OCI-LY7 (cell line): ENCODE results near the gene PYCARD. TPM values are rescaled to one million over a fixed set of nuclear protein-coding genes. Genes with fewer than 3 reads are reported as not detected.
"Not testable (repeated sequence)": the region's sequence is repeated elsewhere in the genome, so short reads cannot be mapped to it uniquely, and the experiment has no call there.

Source experiments
- BruUV-seq: library from RNA; stranded (reverse); fragments of 400-500 nt; replicated peaks from 2 replicates; lab custom pipeline; 2021; lab: Mats Ljungman, UMichigan
- CTCF ChIA-PET: fragments of 300-600 bp; sonication (Branson Sonifier 250); formaldehyde crosslinking; loops from one replicate; lab custom pipeline; 2022; ENCODE audit warnings: antibody characterized with exemption; ENCODE audit not compliant: unreplicated experiment; lab: Charles Lee
- POLR2A ChIA-PET: fragments of 300-600 bp; sonication (Branson Sonifier 250); formaldehyde crosslinking; loops from one replicate; lab custom pipeline; 2022; ENCODE audit warnings: antibody characterized with exemption; lab: Charles Lee
- DNase-seq: peaks from one replicate; pipeline ENCODE4 v3.0.0-alpha.2; 2015; ENCODE audit warnings: low spot score
- H2AFZ ChIP-seq: fragments of 200-600 bp; sonication (generic), shearing (Covaris generic); 2 replicates; pipeline ENCODE4 v1.6.1; 2014; ENCODE audit warnings: mild to moderate bottlenecking, antibody characterized with exemption, low read length, moderate library complexity
- H3K27ac ChIP-seq: fragments of 200-600 bp; sonication (generic); 2 replicates; pipeline ENCODE4 v1.5.1; 2014; ENCODE audit warnings: mixed run types, low read depth, mild to moderate bottlenecking, moderate library complexity, low read length, inconsistent platforms; ENCODE audit not compliant: poor library complexity, severe bottlenecking
- H3K36me3 ChIP-seq: fragments of 200-600 bp; sonication (generic); 2 replicates; pipeline ENCODE4 v1.6.1; 2014; ENCODE audit warnings: mild to moderate bottlenecking, antibody characterized with exemption, low read length, moderate library complexity, mixed read lengths; ENCODE audit not compliant: insufficient read depth
- H3K4me1 ChIP-seq: fragments of 200-600 bp; sonication (generic); 2 replicates; pipeline ENCODE4 v1.5.1; 2014; ENCODE audit warnings: mild to moderate bottlenecking, low read length; ENCODE audit not compliant: insufficient read depth, poor library complexity, severe bottlenecking
- H3K4me2 ChIP-seq: fragments of 200-600 bp; sonication (generic); 2 replicates; pipeline ENCODE4 v1.6.1; 2014; ENCODE audit warnings: mild to moderate bottlenecking, low read length
- H3K4me3 ChIP-seq: fragments of 200-600 bp; sonication (generic); 2 replicates; pipeline ENCODE4 v1.5.1; 2014; ENCODE audit warnings: mild to moderate bottlenecking, low read depth, low read length; ENCODE audit not compliant: poor library complexity, severe bottlenecking
- H3K79me2 ChIP-seq: fragments of 200-600 bp; sonication (generic); 2 replicates; pipeline ENCODE4 v1.6.1; 2016; ENCODE audit warnings: low read depth, mild to moderate bottlenecking, low read length, moderate library complexity, mixed read lengths; ENCODE audit not compliant: insufficient read depth
- H3K9me2 ChIP-seq: fragments of 200-600 bp; sonication (generic); 2 replicates; pipeline ENCODE4 v1.6.1; 2016; ENCODE audit warnings: mild to moderate bottlenecking, low read length, mixed read lengths; ENCODE audit not compliant: insufficient read depth
- H3K9me3 ChIP-seq: fragments of 200-600 bp; sonication (generic); 2 replicates; pipeline ENCODE4 v1.6.1; 2014; ENCODE audit warnings: mild to moderate bottlenecking, mixed run types, low read length, mixed read lengths
- H4K20me1 ChIP-seq: fragments of 200-600 bp; sonication (generic); 2 replicates; pipeline ENCODE4 v1.6.1; 2014; ENCODE audit warnings: mild to moderate bottlenecking, antibody characterized with exemption, low read length, moderate library complexity, mixed read lengths; ENCODE audit not compliant: insufficient read depth
- CTCF ChIP-seq: fragments of 200-600 bp; sonication (generic); conservative IDR thresholded peaks from 2 replicates; pipeline ENCODE4 v1.5.1; 2014; ENCODE audit warnings: mild to moderate bottlenecking, antibody characterized with exemption, low read length, moderate library complexity, mixed read lengths
- EZH2phosphoT487 ChIP-seq: fragments of 200-600 bp; sonication (generic); IDR thresholded peaks from 2 replicates; pipeline ENCODE4 v1.6.1; 2018; ENCODE audit warnings: low read depth, borderline replicate concordance, mild to moderate bottlenecking, mixed run types, antibody characterized with exemption, low read length, moderate library complexity, mixed read lengths
- intact Hi-C: fragments of 100-400 bp; cut with micrococcal nuclease; formaldehyde crosslinking; loops from one replicate; pipeline ENCODE4 v1.10.0; 2022; ENCODE audit not compliant: unreplicated experiment
- total RNA-seq, 2 experiments: library from RNA; depleted of rRNA in 1 of 2; stranded (reverse); fragments of >200 nt in 1 of 2; shearing (Covaris generic) in 1 of 2; gene quantifications; 2 replicates each; pipeline ENCODE4 v1.2.3, GENCODE V29; 2014 to 2022

PYCARD gene
- total RNA-seq, 2 experiments from 2014 or later: 5.5 to 14.8 TPM

GRCh38 chr16:31250782-31251384 is 48.3 kb upstream of the PYCARD start:
- Histone ChIP-seq H3K27ac (no peak overlapping the region), H3K4me3 (no peak overlapping the region), H3K36me3 (no peaks in the 10 kb centered on the region), H3K4me2 (no peak overlapping the region), H3K9me3 (no peaks in the 10 kb centered on the region), H4K20me1 (no peaks in the 10 kb centered on the region), H3K79me2 (no peaks in the 10 kb centered on the region), H2AFZ (no peak overlapping the region), H3K4me1 (no peaks in the 10 kb centered on the region), H3K9me2 (no peaks in the 10 kb centered on the region)
- ChIA-PET POLR2A (no interaction called here), CTCF (no interaction called here)
- TF ChIP-seq EZH2phosphoT487 (no peak), CTCF (no peak)
- no peak for DNase-seq
- BruUV-seq: no TSS peak
- intact Hi-C loops: no loop called here

- H3K79me2 ChIP-seq: no peaks in the 10 kb centered on the region
- H3K27ac ChIP-seq: no peak overlapping the region
- intact Hi-C loops: no loop called here
- no peaks in the 10 kb centered on the region for H4K20me1 ChIP-seq
- BruUV-seq: no TSS peak
- POLR2A ChIA-PET: no interaction called here
- CTCF ChIA-PET: no interaction called here
- no peaks in the 10 kb centered on the region for H3K9me2 ChIP-seq
- H3K4me2 ChIP-seq: no peak overlapping the region
- no peak overlapping the region for H2AFZ ChIP-seq
- DNase-seq: no peak
- TF ChIP-seq EZH2phosphoT487: no peak
- TF ChIP-seq CTCF: no peak
- peaks cover 11% of the 10 kb centered on the region for H3K4me1 ChIP-seq
- H3K9me3 ChIP-seq: no peaks in the 10 kb centered on the region
- no peak overlapping the region for H3K4me3 ChIP-seq
- no peaks in the 10 kb centered on the region for H3K36me3 ChIP-seq
Measured at GRCh38 chr16:31248344-31248743, 45.8 kb upstream of the PYCARD start.

- Histone ChIP-seq H3K4me2 (no peak overlapping the region), H3K79me2 (no peaks in the 10 kb centered on the region), H3K36me3 (no peaks in the 10 kb centered on the region), H2AFZ (no peak overlapping the region), H3K4me3 (no peak overlapping the region), H3K4me1 (peaks cover 11% of the 10 kb centered on the region), H3K9me2 (no peaks in the 10 kb centered on the region), H3K9me3 (no peaks in the 10 kb centered on the region), H3K27ac (no peak overlapping the region), H4K20me1 (no peaks in the 10 kb centered on the region)
- DNase-seq: no peak
- intact Hi-C loops: no loop called here
- no TSS peak for BruUV-seq
- POLR2A ChIA-PET: no interaction called here
- no peak for TF ChIP-seq CTCF
- TF ChIP-seq EZH2phosphoT487: no peak
- CTCF ChIA-PET: no interaction called here
Measured at GRCh38 chr16:31246296-31246695, 43.7 kb upstream of the PYCARD start.

- H3K9me3 ChIP-seq, intact Hi-C loops, DNase-seq, H4K20me1 ChIP-seq, H3K4me3 ChIP-seq, H3K36me3 ChIP-seq, BruUV-seq, H3K27ac ChIP-seq, CTCF ChIA-PET, H3K9me2 ChIP-seq, H3K4me2 ChIP-seq, H3K79me2 ChIP-seq, H2AFZ ChIP-seq: not testable (repeated sequence)
- POLR2A ChIA-PET: interaction anchor here (0.7 kb wide), 1 partner anchor 8 kb away, joined by 3 read pairs; no protein-coding TSS in a partner anchor
- H3K4me1 ChIP-seq: peaks cover 11% of the 10 kb centered on the region
Measured at GRCh38 chr16:31245598-31245997, 43.0 kb upstream of the PYCARD start.
